ENCODE data around the gene HSD11B1. TPM values are rescaled to one million over a fixed set of nuclear protein-coding genes. Genes with fewer than 3 reads are reported as not detected.

HSD11B1 gene
- total RNA-seq, 2 donors from 2014 or later: 3.7 to 17.2 TPM

DNA sequence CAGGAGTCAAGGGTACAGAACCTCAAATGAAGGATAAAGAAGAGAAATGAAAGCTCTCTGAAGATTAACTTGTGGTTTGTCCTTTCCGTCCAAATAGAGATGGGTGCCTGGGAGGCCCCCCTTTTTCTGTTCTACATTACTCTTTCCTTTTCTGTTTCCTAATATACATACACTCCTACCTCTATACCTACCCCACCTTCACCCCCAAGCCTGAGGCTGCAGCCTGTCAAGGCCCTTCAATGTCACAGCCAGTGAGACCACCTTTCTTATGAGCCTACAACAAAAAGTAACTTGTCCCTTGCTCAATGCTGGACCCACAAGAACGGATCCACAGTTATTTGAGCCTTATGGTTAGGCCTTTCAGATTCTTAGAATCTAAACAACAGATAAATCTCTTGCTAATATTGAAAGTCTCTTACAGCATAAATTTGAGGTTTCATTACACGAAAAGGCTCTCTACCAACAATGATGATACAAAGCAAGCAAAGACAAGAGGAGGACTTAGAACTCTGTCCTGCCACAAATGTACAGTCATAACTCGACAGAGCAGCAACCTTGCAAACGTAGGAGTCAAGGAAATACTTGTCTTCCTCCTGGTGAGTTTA, 47.1 kb downstream of the HSD11B1 start:
- Histone ChIP-seq H3K4me1 (peaks cover 0 to 4% of the 10 kb centered on the region in 2 donors), H3K36me3 (no peaks in the 10 kb centered on the region), H3K27ac (no peak overlapping the region), H3K4me3 (no peak overlapping the region), H3K27me3 (no peaks in the 10 kb centered on the region), H3K9me3 (no peaks in the 10 kb centered on the region)
- DNase-seq (ENCODE audit: low spot score): no peak
- TF ChIP-seq, protein P1, sequence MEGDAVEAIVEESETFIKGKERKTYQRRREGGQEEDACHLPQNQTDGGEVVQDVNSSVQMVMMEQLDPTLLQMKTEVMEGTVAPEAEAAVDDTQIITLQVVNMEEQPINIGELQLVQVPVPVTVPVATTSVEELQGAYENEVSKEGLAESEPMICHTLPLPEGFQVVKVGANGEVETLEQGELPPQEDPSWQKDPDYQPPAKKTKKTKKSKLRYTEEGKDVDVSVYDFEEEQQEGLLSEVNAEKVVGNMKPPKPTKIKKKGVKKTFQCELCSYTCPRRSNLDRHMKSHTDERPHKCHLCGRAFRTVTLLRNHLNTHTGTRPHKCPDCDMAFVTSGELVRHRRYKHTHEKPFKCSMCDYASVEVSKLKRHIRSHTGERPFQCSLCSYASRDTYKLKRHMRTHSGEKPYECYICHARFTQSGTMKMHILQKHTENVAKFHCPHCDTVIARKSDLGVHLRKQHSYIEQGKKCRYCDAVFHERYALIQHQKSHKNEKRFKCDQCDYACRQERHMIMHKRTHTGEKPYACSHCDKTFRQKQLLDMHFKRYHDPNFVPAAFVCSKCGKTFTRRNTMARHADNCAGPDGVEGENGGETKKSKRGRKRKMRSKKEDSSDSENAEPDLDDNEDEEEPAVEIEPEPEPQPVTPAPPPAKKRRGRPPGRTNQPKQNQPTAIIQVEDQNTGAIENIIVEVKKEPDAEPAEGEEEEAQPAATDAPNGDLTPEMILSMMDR (IDR thresholded peaks at IDR 0.05): no peak

DNA sequence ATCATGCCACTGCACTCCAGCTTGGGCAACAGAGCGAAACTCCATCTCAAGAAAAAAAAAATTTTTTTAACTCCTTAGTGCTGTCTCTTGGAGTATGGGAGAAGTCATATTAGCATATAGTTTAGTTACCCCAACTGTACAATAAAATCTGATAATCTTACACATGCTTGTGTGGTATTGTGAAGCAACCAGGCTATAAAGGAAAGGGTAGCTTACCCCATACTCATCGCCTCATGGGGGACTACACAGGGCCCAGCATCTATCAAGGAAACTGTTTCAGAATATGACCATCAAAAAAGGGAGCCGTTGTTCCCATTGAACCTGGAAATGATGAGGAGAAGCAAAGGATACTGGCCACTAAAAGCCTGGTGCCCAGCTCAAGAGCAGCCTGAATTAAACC, 48.2 kb downstream of the HSD11B1 start:
- Histone ChIP-seq H3K27me3 (no peaks in the 10 kb centered on the region), H3K4me3 (no peak overlapping the region), H3K4me1 (peaks cover 0 to 3% of the 10 kb centered on the region in 2 donors), H3K27ac (no peak overlapping the region), H3K36me3 (no peaks in the 10 kb centered on the region), H3K9me3 (no peaks in the 10 kb centered on the region)
- DNase-seq (ENCODE audit: low spot score): no peak
- TF ChIP-seq, protein P1 (IDR thresholded peaks at IDR 0.05): no peak

DNA sequence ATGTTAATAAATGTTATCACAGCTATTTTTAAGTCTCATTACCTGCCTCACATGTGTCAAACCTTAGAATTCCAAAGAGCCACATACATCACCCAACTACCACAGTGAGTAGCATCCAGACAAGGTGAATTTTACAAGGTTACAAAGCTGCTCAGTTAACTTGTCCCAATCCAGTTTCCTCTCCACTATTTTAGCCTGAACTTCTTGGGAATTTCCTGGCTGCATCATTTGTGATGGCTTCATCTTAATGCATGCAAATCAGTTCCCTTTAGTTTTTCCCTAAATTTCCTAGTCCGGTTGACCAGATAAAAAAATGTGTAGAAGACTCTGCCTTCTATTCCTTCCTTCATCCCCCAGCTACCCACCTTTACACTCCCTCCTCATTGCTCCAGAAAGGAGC, 50.6 kb downstream of the HSD11B1 start:
- no peaks in the 10 kb centered on the region for H3K36me3 ChIP-seq
- TF ChIP-seq, protein P1 (IDR thresholded peaks at IDR 0.05): no peak
- H3K27me3 ChIP-seq: no peaks in the 10 kb centered on the region
- DNase-seq (ENCODE audit: low spot score): no peak
- no peaks in the 10 kb centered on the region for H3K4me1 ChIP-seq
- no peak overlapping the region for H3K27ac ChIP-seq
- no peak overlapping the region for H3K4me3 ChIP-seq
- no peaks in the 10 kb centered on the region for H3K9me3 ChIP-seq

DNA sequence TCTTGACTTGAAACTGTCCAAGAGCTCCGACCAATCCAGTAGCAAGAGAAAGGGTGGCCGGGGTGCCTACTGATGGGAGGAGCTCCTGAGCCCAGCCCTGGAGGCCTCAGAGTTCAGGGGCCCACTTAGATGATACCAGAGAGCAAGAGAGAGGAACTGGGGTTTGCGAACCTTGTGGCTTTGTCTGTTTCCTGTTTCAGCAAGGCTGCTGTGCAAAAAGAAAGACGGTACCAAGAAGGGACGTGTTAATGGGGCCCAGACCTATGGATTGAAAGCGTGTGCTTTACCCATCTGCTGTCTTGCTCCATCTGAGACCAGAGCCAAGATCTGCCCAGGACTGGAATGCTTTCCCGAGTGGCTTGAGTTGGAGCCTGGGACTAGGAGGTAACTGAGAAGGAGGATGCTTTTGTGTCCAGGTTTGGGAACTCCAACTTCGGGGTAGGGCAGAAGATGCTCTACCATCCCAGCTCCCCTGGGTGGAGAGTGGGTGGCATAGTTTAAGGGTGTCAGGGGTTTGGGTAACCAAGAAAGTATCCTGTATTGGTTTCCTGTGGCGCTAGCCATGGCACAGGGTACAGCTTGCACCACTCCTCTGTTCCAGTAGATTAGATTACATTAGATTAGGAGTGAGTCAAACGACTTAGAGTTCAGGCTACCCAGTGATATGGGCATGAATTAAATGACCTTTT, 51.4 kb downstream of the HSD11B1 start, which contains the start of gene TRAF3IP3:
Gene TRAF3IP3, plus strand, starts transcription at position 128 of the 689 bp plus-strand sequence. CDS start 3,987 bp downstream, outside the sequence.
- Histone ChIP-seq H3K4me3 (no peak within 1 kb of the TSS), H3K4me1 (peaks cover 0 to 5% of the 10 kb centered on the region in 2 donors), H3K27ac (no peak within 1 kb of the TSS), H3K36me3 (no peaks in the 10 kb centered on the region), H3K27me3 (no peaks in the 10 kb centered on the region), H3K9me3 (no peaks in the 10 kb centered on the region)
- DNase-seq (ENCODE audit: low spot score): no peak
- TF ChIP-seq, protein P1 (IDR thresholded peaks at IDR 0.05): no peak

DNA sequence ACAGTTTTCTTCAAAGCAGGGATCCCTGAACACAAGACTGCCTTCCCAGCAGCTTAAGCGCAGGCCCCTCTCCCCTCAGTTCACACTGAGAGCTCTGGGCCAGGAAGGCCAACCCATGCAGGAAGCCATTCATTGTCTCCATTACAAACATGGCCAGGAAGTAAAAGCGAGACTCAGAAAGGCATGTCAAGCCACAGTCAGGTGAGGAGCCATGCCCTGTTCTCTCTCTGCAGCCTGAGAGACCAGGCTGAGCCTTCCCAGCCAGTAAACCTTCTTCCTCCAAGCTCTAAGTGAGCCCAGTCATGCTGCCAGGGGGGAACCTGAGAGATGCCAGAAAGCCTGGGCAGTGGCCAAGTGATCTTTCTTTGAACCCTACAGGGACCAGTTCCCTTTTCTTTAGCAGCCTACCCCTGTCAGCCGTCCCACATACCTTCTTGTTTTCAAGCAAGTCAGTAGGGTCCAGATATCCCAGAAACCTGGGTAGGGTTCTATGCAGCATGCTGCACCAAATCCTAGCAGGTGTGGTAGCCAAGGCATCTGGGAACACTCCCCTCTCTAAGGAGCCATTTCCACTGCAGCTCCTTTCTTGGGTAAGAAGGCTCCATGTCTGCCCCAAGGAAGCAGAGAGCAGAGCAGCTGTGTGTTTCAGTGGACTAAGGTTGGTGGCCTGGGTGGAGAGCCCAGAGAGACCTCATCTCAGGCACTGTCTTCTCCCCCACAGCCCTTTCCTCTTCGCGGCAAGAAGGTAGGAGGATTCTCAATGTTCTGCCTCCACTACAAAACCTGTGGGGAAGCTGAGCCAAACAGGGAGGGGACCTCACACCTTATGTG, 52.2 kb downstream of the HSD11B1 start:
- peaks cover 0 to 7% of the 10 kb centered on the region in 2 donors for H3K4me1 ChIP-seq
- H3K27ac ChIP-seq: no peak overlapping the region
- H3K9me3 ChIP-seq: no peaks in the 10 kb centered on the region
- TF ChIP-seq, protein P1 (IDR thresholded peaks at IDR 0.05): no peak
- H3K27me3 ChIP-seq: no peaks in the 10 kb centered on the region
- no peak overlapping the region for H3K4me3 ChIP-seq
- H3K36me3 ChIP-seq: no peaks in the 10 kb centered on the region
- DNase-seq (ENCODE audit: low spot score): no peak

All from right atrium auricular region (tissue), 2 donors.